Right lung (tissue), 5 donors: ENCODE results near the gene KCNK6. TPM values are rescaled to one million over a fixed set of nuclear protein-coding genes. Genes with fewer than 3 reads are reported as not detected.
A peak's percentile ranks its signal among the peaks of the same experiment; 100 is the strongest.
"Not testable (repeated sequence)": the region's sequence is repeated elsewhere in the genome, so short reads cannot be mapped to it uniquely, and the experiment has no call there.

Experiments used
- DNase-seq, 2 donors: peaks; one replicate each; pipeline ENCODE4 v3.0.0-alpha.2; 2013
- polyA plus RNA-seq, 5 donors: library from polyadenylated mRNA; unstranded; fragments of 120-200 nt; gene quantifications; one replicate each; pipeline versions ENCODE4 v1.2.1 to v1.2.3, GENCODE V29; 2013; ENCODE audit warnings: inconsistent platforms in 1 of 5, low replicate concordance in 1 of 5; ENCODE audit not compliant: insufficient read length in 5 of 5, insufficient read depth in 1 of 5

Gene KCNK6
- polyA plus RNA-seq, 5 donors: 3.9 to 5.8 (median 4.3) TPM

GRCh38 chr19:38360839-38361631 is 41.4 kb downstream of the KCNK6 start:
- no peak for DNase-seq

- DNase-seq: peak; percentile 52 to 67
Measured at GRCh38 chr19:38361633-38362075, 42.0 kb downstream of the KCNK6 start.

GRCh38 chr19:38362076-38362945 is 42.7 kb downstream of the KCNK6 start:
- peak; percentile 42 to 43 for DNase-seq

GRCh38 chr19:38362946-38363688 is 43.5 kb downstream of the KCNK6 start:
- DNase-seq: not testable (repeated sequence)

- DNase-seq: no peak
Measured at GRCh38 chr19:38367041-38367440, 47.4 kb downstream of the KCNK6 start.

- no peak for DNase-seq
Measured at GRCh38 chr19:38369584-38369983, 49.9 kb downstream of the KCNK6 start.

GRCh38 chr19:38370299-38370698 is 50.7 kb downstream of the KCNK6 start:
- DNase-seq: no peak

- no peak for DNase-seq
Measured at GRCh38 chr19:38371081-38371480, 51.4 kb downstream of the KCNK6 start.

- no peak for DNase-seq
Measured at GRCh38 chr19:38373907-38374331, 54.3 kb downstream of the KCNK6 start.

- peak; percentile 99 for DNase-seq
Measured at GRCh38 chr19:38374332-38375097, 54.9 kb downstream of the KCNK6 start, which contains the start of gene PSMD8. Gene PSMD8, plus strand, starts transcription at chr19:38374571. Its CDS starts 31 bp downstream, at chr19:38374602.

GRCh38 chr19:38375098-38375493 is 55.5 kb downstream of the KCNK6 start:
- DNase-seq: no peak

GRCh38 chr19:38375748-38376147 is 56.1 kb downstream of the KCNK6 start:
- no peak for DNase-seq

GRCh38 chr19:38376576-38376975 is 56.9 kb downstream of the KCNK6 start:
- DNase-seq: no peak

- DNase-seq: no peak
Measured at GRCh38 chr19:38377052-38377451, 57.4 kb downstream of the KCNK6 start.

GRCh38 chr19:38378866-38379265 is 59.2 kb downstream of the KCNK6 start:
- DNase-seq: no peak

- no peak for DNase-seq
Measured at GRCh38 chr19:38381138-38381537, 61.5 kb downstream of the KCNK6 start.

Other genes with a start within 250 kb of the KCNK6 start
- 1 to 10 TPM; 2.0 to 5.3 (median 3.4) TPM for gene DPF1, start 95.6 kb upstream of the KCNK6 start, polyA plus RNA-seq
- 10 to 100 TPM; 20.6 to 68.4 (median 29.8) TPM for gene PPP1R14A, start 63.5 kb upstream of the KCNK6 start, polyA plus RNA-seq
- gene SPINT2, start 55.3 kb upstream of the KCNK6 start, polyA plus RNA-seq: 100 to 1,000 TPM; 188 to 276 (median 227) TPM
- gene C19orf33, start 15.6 kb upstream of the KCNK6 start, polyA plus RNA-seq: 10 to 100 TPM; 13.1 to 39.2 (median 18.5) TPM
- 10 to 100 TPM; 24.0 to 49.7 (median 31.4) TPM for gene YIF1B, start 3.9 kb upstream of the KCNK6 start, polyA plus RNA-seq
- 10 to 100 TPM in 1 of 5 donors, 1 to 10 TPM in 4; 4.9 to 11.7 (median 7.0) TPM for gene CATSPERG, start 16.0 kb downstream of the KCNK6 start, polyA plus RNA-seq
- gene PSMD8, start 54.7 kb downstream of the KCNK6 start, polyA plus RNA-seq: 100 to 1,000 TPM; 116 to 163 (median 134) TPM
- under 1 TPM in 4 of 5 donors, not detected in 1; 0.06 to 0.79 (median 0.51) TPM for gene GGN, start 68.2 kb downstream of the KCNK6 start, polyA plus RNA-seq
- under 1 TPM; 0.19 to 0.67 (median 0.41) TPM for gene SPRED3, start 68.9 kb downstream of the KCNK6 start, polyA plus RNA-seq
- gene FAM98C, start 83.2 kb downstream of the KCNK6 start, polyA plus RNA-seq: 10 to 100 TPM; 15.1 to 22.6 (median 19.1) TPM
- gene RASGRP4, start 106.4 kb downstream of the KCNK6 start, polyA plus RNA-seq: 1 to 10 TPM; 1.7 to 3.4 (median 2.3) TPM
- 10 to 100 TPM in 1 of 5 donors, 1 to 10 TPM in 4; 2.0 to 24.3 (median 3.7) TPM for gene RYR1, start 113.8 kb downstream of the KCNK6 start, polyA plus RNA-seq